M059J (cell line): ENCODE measurements around the gene COL27A1. TPM values are rescaled to one million over a fixed set of nuclear protein-coding genes. Genes with fewer than 3 reads are reported as not detected.

Source experiments
- DNase-seq: peaks from one replicate; pipeline ENCODE4 v3.0.0-alpha.2; 2012; ENCODE audit warnings: low read depth
- total RNA-seq: library from RNA; depleted of rRNA; stranded (reverse); fragments of >200 nt; shearing (Covaris generic); gene quantifications from 2 replicates; pipeline ENCODE4 v1.2.3, GENCODE V29; 2014; rRNA removed

The COL27A1 gene
- total RNA-seq, 1 experiment from 2014 or later: 2.0 TPM

GRCh38 chr9:114359801-114360200 is 204.5 kb downstream of the COL27A1 start:
- no peak for DNase-seq

GRCh38 chr9:114361542-114361941 is 206.2 kb downstream of the COL27A1 start:
- DNase-seq: no peak

Other genes with a start within 250 kb of the COL27A1 start
- gene AMBP, start 77.2 kb upstream of the COL27A1 start, total RNA-seq: 0.10 TPM in 1 of 2 replicates, not detected in the other
- 0.12 TPM in 1 of 2 replicates, not detected in the other for gene KIF12, start 56.2 kb upstream of the COL27A1 start, total RNA-seq
- 0.57 TPM in 1 of 2 replicates, not detected in the other for gene ORM1, start 167.6 kb downstream of the COL27A1 start, total RNA-seq
- not detected in 2 replicates for gene ORM2, start 174.3 kb downstream of the COL27A1 start, total RNA-seq
- gene AKNA, start 232.4 kb downstream of the COL27A1 start, total RNA-seq: 1.6 and 3.2 TPM in 2 replicates